GM12878 (cell line): ENCODE results near the gene BCAP31. TPM values are rescaled to one million over a fixed set of nuclear protein-coding genes. Genes with fewer than 3 reads are reported as not detected.

Source experiments
- ATAC-seq: fragments of 200-7000 bp; cut with Tn5 transposase; 3 replicates; pipeline ENCODE4 v1.9.1; 2020; ENCODE audit warnings: mild to moderate bottlenecking, moderate library complexity
- BruUV-seq: library from RNA; stranded (reverse); fragments of 400-500 nt; replicated peaks from 2 replicates; lab custom pipeline; 2021; lab: Mats Ljungman, UMichigan
- CTCF ChIA-PET: fragments of 300-600 bp; sonication (Branson Sonifier 250); formaldehyde crosslinking; extraction: SDS; loops from one replicate; lab custom pipeline; 2021; ENCODE audit warnings: inconsistent platforms; lab: Yijun Ruan, JAX
- POLR2A ChIA-PET: fragments of 350-600 bp; formaldehyde crosslinking; extraction: SDS; loops from one replicate; lab custom pipeline; 2021; ENCODE audit warnings: inconsistent platforms; lab: Charles Lee
- RAD21 ChIA-PET: fragments of 300-600 bp; sonication (Branson Sonifier 250); formaldehyde crosslinking; loops from one replicate; lab custom pipeline; 2023; ENCODE audit warnings: antibody characterized with exemption; ENCODE audit not compliant: unreplicated experiment; lab: Charles Lee
- SMC1A ChIA-PET: fragments of 300-600 bp; sonication (Branson Sonifier 250); formaldehyde crosslinking; loops from one replicate; lab custom pipeline; 2023; ENCODE audit not compliant: unreplicated experiment, uncharacterized antibody; lab: Charles Lee
- DNase-seq: peaks from one replicate; pipeline ENCODE4 v3.0.0-alpha.2; 2011; ENCODE audit warnings: low read depth, low spot score
- FAIRE-seq: peaks from 3 replicates; lab custom pipeline; 2011; peaks lifted over from hg19 to GRCh38; lab: Jason Lieb, UNC
- H2AFZ ChIP-seq: 2 replicates; pipeline ENCODE4 v1.6.0; 2011; ENCODE audit warnings: low read depth, low read length, control low read depth; ENCODE audit not compliant: control insufficient read depth
- H3K27ac ChIP-seq: 2 replicates; pipeline ENCODE4 v1.5.1; 2011; ENCODE audit warnings: control low read depth; ENCODE audit not compliant: control insufficient read depth, insufficient read depth
- H3K27me3 ChIP-seq, 2 experiments: replicated peaks in 1 of 2; 2 replicates each; pipeline versions ENCODE4 v1.6.0 to v1.6.1; 2011; ENCODE audit warnings: low read length in 1 of 2; ENCODE audit not compliant: control insufficient read depth in 2 of 2, insufficient read depth in 2 of 2
- H3K36me3 ChIP-seq, 2 experiments: 2 replicates each; pipeline ENCODE4 v1.5.1; 2011; ENCODE audit warnings: low read length in 1 of 2; ENCODE audit not compliant: control insufficient read depth in 2 of 2, insufficient read depth in 2 of 2
- H3K4me1 ChIP-seq: 2 replicates; pipeline ENCODE4 v1.6.1; 2011; ENCODE audit warnings: mild to moderate bottlenecking, low read length, moderate library complexity, mixed read lengths; ENCODE audit not compliant: control insufficient read depth, insufficient read depth
- H3K4me2 ChIP-seq: 2 replicates; pipeline ENCODE4 v1.6.0; 2011; ENCODE audit warnings: control low read depth; ENCODE audit not compliant: control insufficient read depth, insufficient read depth
- H3K4me3 ChIP-seq: fragments of 200-600 bp; sonication (generic); 2 replicates; pipeline ENCODE4 v1.5.1; 2016
- H3K79me2 ChIP-seq: 2 replicates; pipeline ENCODE4 v1.6.0; 2011; ENCODE audit warnings: low read length; ENCODE audit not compliant: control insufficient read depth, insufficient read depth
- H3K9ac ChIP-seq: 2 replicates; pipeline ENCODE4 v1.8.0; 2011; ENCODE audit warnings: low read length, control low read depth, mixed read lengths; ENCODE audit not compliant: control insufficient read depth, insufficient read depth
- H3K9me3 ChIP-seq: replicated peaks from 3 replicates; pipeline ENCODE4 v1.5.1; 2011; ENCODE audit warnings: mild to moderate bottlenecking, low read length; ENCODE audit not compliant: control insufficient read depth, insufficient read depth
- H4K20me1 ChIP-seq: 2 replicates; pipeline ENCODE4 v1.6.0; 2011; ENCODE audit not compliant: control insufficient read depth, insufficient read depth
- CEBPZ ChIP-seq: fragments of 150-350 bp; IDR thresholded peaks from 2 replicates; pipeline ENCODE4 v1.6.1; 2016; ENCODE audit warnings: low read depth, low read length
- CHD4 ChIP-seq: fragments of 200-600 bp; sonication (generic); IDR thresholded peaks from 2 replicates; pipeline ENCODE4 v1.6.1; 2016; ENCODE audit warnings: mild to moderate bottlenecking
- DPF2 ChIP-seq: fragments of 450-650 bp; IDR thresholded peaks from 2 replicates; pipeline ENCODE4 v1.6.1; 2017; ENCODE audit warnings: mild to moderate bottlenecking
- EGR1 ChIP-seq, 2 experiments: IDR thresholded peaks; 1 replicate in 1 of 2; 2 replicates in 1 of 2; pipeline ENCODE4 v1.6.1; 2011 to 2012; ENCODE audit warnings: low read depth in 2 of 2, low read length in 2 of 2, borderline replicate concordance in 1 of 2, mild to moderate bottlenecking in 1 of 2, moderate library complexity in 1 of 2
- GABPA ChIP-seq: IDR thresholded peaks from 2 replicates; pipeline ENCODE4 v1.6.1; 2014; ENCODE audit warnings: antibody characterized with exemption, low read depth, mild to moderate bottlenecking, inconsistent platforms
- HDAC2 ChIP-seq: fragments of 200-600 bp; sonication (generic); IDR thresholded peaks from 2 replicates; pipeline ENCODE4 v1.6.1; 2017
- IKZF2 ChIP-seq, 2 experiments: fragments of 450-650 bp; IDR thresholded peaks; 2 replicates each; pipeline ENCODE4 v1.6.1; 2017; ENCODE audit warnings: mild to moderate bottlenecking in 2 of 2, moderate library complexity in 2 of 2
- MXI1 ChIP-seq: fragments of 150-350 bp; IDR thresholded peaks from 2 replicates; pipeline ENCODE4 v1.6.1; 2011; ENCODE audit warnings: low read depth, mild to moderate bottlenecking, inconsistent platforms, low read length, improper control_type of control experiment
- NR2C2 ChIP-seq: IDR thresholded peaks from 2 replicates; pipeline ENCODE4 v1.6.1; 2011; ENCODE audit warnings: borderline replicate concordance, low read depth; ENCODE audit not compliant: control insufficient read depth, insufficient read length
- PAX5 ChIP-seq: IDR thresholded peaks from 2 replicates; pipeline ENCODE4 v1.6.1; 2011; ENCODE audit warnings: low read depth, low read length, borderline replicate concordance
- PAX8 ChIP-seq: fragments of 450-650 bp; IDR thresholded peaks from 2 replicates; pipeline ENCODE4 v1.6.1; 2017; ENCODE audit warnings: mild to moderate bottlenecking, moderate library complexity
- YBX1 ChIP-seq: fragments of 450-650 bp; IDR thresholded peaks from 2 replicates; pipeline ENCODE4 v1.6.1; 2016; ENCODE audit warnings: antibody characterized with exemption
- ZNF687 ChIP-seq: fragments of 450-650 bp; IDR thresholded peaks from 2 replicates; pipeline ENCODE4 v1.6.1; 2017; ENCODE audit warnings: mild to moderate bottlenecking, moderate library complexity
- WGBS: methylation state at CpG from one replicate; pipeline ENCODE4 v1.1.6; 2016; ENCODE audit warnings: low lambda C conversion rate; ENCODE audit not compliant: insufficient replicate concordance, insufficient coverage; ENCODE audit errors: missing lambda C conversion rate; 5-methylcytosine and 5-hydroxymethylcytosine counted together
- in situ Hi-C: fragments of 300-500 bp; cut with MboI; formaldehyde crosslinking; loops from 9 replicates; pipeline ENCODE4 v1.14.3; 2018; ENCODE audit warnings: mixed read lengths
- intact Hi-C: fragments of 100-400 bp; cut with micrococcal nuclease; formaldehyde crosslinking; loops from one replicate; pipeline ENCODE4 v1.14.2; 2022; ENCODE audit not compliant: unreplicated experiment
- polyA plus RNA-seq, 11 experiments: library from polyadenylated mRNA; depleted of rRNA in 4 of 11; unstranded in 6 of 11; stranded (reverse) in 5 of 11; fragments of >200 nt; fragmentation: Nextera tagmentation in 4 of 11; fragmentation: Illumina TruSeq in 1 of 11; extraction: Ambion mirVana in 4 of 11; extraction: Trizol in 1 of 11; gene quantifications; 1 replicate in 1 of 11; 2 replicates in 10 of 11; pipeline versions ENCODE4 v1.2.1 to v1.2.3, GENCODE V29; 2011 to 2016; ENCODE audit warnings: inconsistent platforms in 2 of 11, missing spikeins in 2 of 11, low read depth in 1 of 11
- total RNA-seq, 4 experiments: library from RNA; depleted of rRNA in 3 of 4; stranded (reverse); fragments of >200 nt in 3 of 4; fragmentation: Illumina TruSeq in 1 of 4; extraction: Trizol in 1 of 4; gene quantifications; 2 replicates each; pipeline versions ENCODE4 v1.2.1 to v1.2.3, GENCODE V29; 2013 to 2021

BCAP31 gene
- total and polyA plus RNA-seq, 10 of the 15 experiments (the other 5 are each of a cell fraction or from before 2014, with no cell fraction given): 63.1 to 246 (median 95.6) TPM

- Histone ChIP-seq H3K9me3 (no peaks in the 10 kb centered on the region), H2AFZ (no peak overlapping the region), H3K4me2 (no peak overlapping the region), H3K9ac (no peak overlapping the region), H3K27me3 (no peaks in the 10 kb centered on the region), H3K79me2 (no peaks in the 10 kb centered on the region), H3K27ac (no peak overlapping the region), H3K36me3 (peaks cover 0 to 4% of the 10 kb centered on the region in 2 experiments), H4K20me1 (no peaks in the 10 kb centered on the region), H3K4me3 (no peak overlapping the region), H3K4me1 (no peaks in the 10 kb centered on the region)
- DNase-seq (no peak), FAIRE-seq (no peak), ATAC-seq (no peak)
- TF ChIP-seq PAX5: no peak
- TF ChIP-seq NR2C2: no peak
- TF ChIP-seq DPF2: no peak
- no peak for TF ChIP-seq GABPA
- no peak for TF ChIP-seq PAX8
- no peak for TF ChIP-seq IKZF2 (IDR thresholded peaks at IDR 0.05)
- no peak for TF ChIP-seq CEBPZ
- TF ChIP-seq HDAC2: no peak
- TF ChIP-seq MXI1: no peak
- no peak for TF ChIP-seq CHD4
- no peak for TF ChIP-seq YBX1
- no peak for TF ChIP-seq EGR1 (IDR thresholded peaks at IDR 0.05; ENCODE audit: borderline replicate concordance in 1 of 2, low read depth in 2 of 2, low read length in 2 of 2)
- no peak for TF ChIP-seq ZNF687
- intact Hi-C loops: no loop called here
- no TSS peak for BruUV-seq
- ChIA-PET RAD21 (no interaction called here), CTCF (no interaction called here), POLR2A (no interaction called here), SMC1A (no interaction called here)
- WGBS: 68% methylated on average over 27 of the region's 27 CpGs
- in situ Hi-C loops: loop anchor here (10.0 kb wide), 1 partner anchor 105 kb away; no protein-coding TSS in a partner anchor
Observed at GRCh38 chrX:153709726-153710674, 14.2 kb downstream of the BCAP31 start.
